Endodermal cell (in vitro differentiated cells): Measurements from ENCODE around the gene PLCL2. TPM values are rescaled to one million over a fixed set of nuclear protein-coding genes. Genes with fewer than 3 reads are reported as not detected.

Source experiments
- DNase-seq: peaks from one replicate; pipeline ENCODE4 v3.0.0-alpha.2; 2017
- H3K27ac ChIP-seq: 2 replicates; pipeline ENCODE4 v1.5.1; 2013; ENCODE audit warnings: mild to moderate bottlenecking, low read depth, low read length, moderate library complexity
- H3K27me3 ChIP-seq: 2 replicates; pipeline ENCODE4 v1.6.1; 2013; ENCODE audit warnings: mild to moderate bottlenecking, low read length, moderate library complexity; ENCODE audit not compliant: insufficient read depth, control insufficient read depth, poor library complexity, severe bottlenecking
- H3K36me3 ChIP-seq: 2 replicates; pipeline ENCODE4 v1.7.0; 2013; ENCODE audit warnings: mild to moderate bottlenecking, low read length, moderate library complexity; ENCODE audit not compliant: control insufficient read depth, insufficient read depth
- H3K4me1 ChIP-seq: one replicate; pipeline ENCODE4 v1.7.0; 2013; ENCODE audit warnings: low read length; ENCODE audit not compliant: control insufficient read depth, insufficient read depth
- H3K4me3 ChIP-seq: 2 replicates; pipeline ENCODE4 v1.5.1; 2013; ENCODE audit warnings: mild to moderate bottlenecking, low read length, moderate library complexity
- H3K9ac ChIP-seq: 2 replicates; pipeline ENCODE4 v1.6.1; 2013; ENCODE audit warnings: mild to moderate bottlenecking, low read length, moderate library complexity; ENCODE audit not compliant: poor library complexity, severe bottlenecking; ENCODE audit errors: extremely low read depth
- H3K9me3 ChIP-seq: 2 replicates; pipeline ENCODE4 v1.6.1; 2013; ENCODE audit warnings: mild to moderate bottlenecking, low read length, moderate library complexity; ENCODE audit not compliant: control insufficient read depth
- H3K27ac Mint-ChIP-seq: 2 replicates; pipeline ENCODE4 v1.8.0; 2020; ENCODE audit warnings: mixed read lengths
- H3K27me3 Mint-ChIP-seq: 2 replicates; pipeline ENCODE4 v1.8.0; 2021; ENCODE audit warnings: mild to moderate bottlenecking, mixed read lengths; ENCODE audit not compliant: insufficient read depth
- H3K36me3 Mint-ChIP-seq: 2 replicates; pipeline ENCODE4 v1.8.0; 2020; ENCODE audit warnings: low read depth, mixed read lengths
- H3K4me1 Mint-ChIP-seq: 2 replicates; pipeline ENCODE4 v1.8.0; 2020; ENCODE audit warnings: mixed read lengths
- H3K4me3 Mint-ChIP-seq: 2 replicates; pipeline ENCODE4 v1.8.0; 2020; ENCODE audit warnings: mild to moderate bottlenecking, moderate library complexity, mixed read lengths
- H3K9me3 Mint-ChIP-seq: 2 replicates; pipeline ENCODE4 v1.8.0; 2020; ENCODE audit warnings: mild to moderate bottlenecking, mixed read lengths
- whole genome bisulfite sequencing, 2 experiments: methylation state at CpG; one replicate each; pipeline versions ENCODE4 v1.1.5 to v1.1.7; 2013; ENCODE audit warnings: missing lambda C conversion rate in 2 of 2, mixed read lengths in 1 of 2; ENCODE audit not compliant: insufficient coverage in 1 of 2, insufficient read length in 1 of 2; 5-methylcytosine and 5-hydroxymethylcytosine counted together
- total RNA-seq, 2 donors: library from RNA; stranded (reverse); fragmentation: NEBNext Ultra II Directional in 1 of 2; extraction: Animal tissue kit (Norgen Biotek cat#: 25700) in 1 of 2; gene quantifications; 2 replicates in 1 of 2; 3 replicates in 1 of 2; pipeline ENCODE4 v1.2.1, GENCODE V29; 2021
- TF ChIP-seq, protein P1 (sequence below): fragments of 200-600 bp; sonication (generic); conservative IDR thresholded peaks from 2 replicates; pipeline ENCODE4 v1.5.0; 2021; ENCODE audit warnings: antibody characterized with exemption, mild to moderate bottlenecking

The PLCL2 gene
- total RNA-seq, 2 donors from 2014 or later: 4.2 to 6.9 TPM

DNA sequence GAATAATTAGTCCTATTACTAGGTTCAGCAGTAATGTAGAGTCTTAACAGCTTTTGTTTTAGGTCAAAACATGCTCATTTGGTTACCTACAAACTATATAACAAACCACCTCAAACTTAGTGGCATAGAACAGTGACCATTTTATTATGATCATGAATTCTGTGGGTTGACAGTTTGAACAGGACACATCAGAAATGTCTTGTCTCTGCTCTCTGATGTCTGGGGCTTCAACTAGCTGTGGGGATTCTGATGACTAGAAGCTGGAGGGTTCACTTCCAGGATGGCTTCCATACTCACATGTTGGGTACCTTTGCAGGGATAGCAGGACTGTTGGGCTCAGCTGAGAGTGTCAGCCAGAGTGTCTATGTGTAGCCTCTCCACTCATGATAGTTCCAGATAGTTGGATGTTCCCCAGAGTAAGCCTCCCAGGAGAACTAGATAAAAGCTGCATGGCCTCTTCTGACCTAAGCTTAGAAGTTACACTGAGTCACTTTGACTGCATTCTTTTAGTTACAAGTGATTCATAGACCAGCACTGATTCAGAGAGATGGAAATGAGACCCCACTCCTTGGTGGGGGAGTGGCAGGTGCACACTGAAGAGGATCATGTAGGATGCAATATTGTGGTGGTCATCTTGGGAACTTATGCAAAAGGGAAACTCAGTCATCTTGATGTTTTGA, 32.6 kb downstream of the PLCL2 start:
- no peaks in the 10 kb centered on the region for H3K9me3 ChIP-seq
- no peaks in the 10 kb centered on the region for H3K36me3 ChIP-seq
- H3K36me3 Mint-ChIP-seq: no peaks in the 10 kb centered on the region
- TF ChIP-seq, protein P1, sequence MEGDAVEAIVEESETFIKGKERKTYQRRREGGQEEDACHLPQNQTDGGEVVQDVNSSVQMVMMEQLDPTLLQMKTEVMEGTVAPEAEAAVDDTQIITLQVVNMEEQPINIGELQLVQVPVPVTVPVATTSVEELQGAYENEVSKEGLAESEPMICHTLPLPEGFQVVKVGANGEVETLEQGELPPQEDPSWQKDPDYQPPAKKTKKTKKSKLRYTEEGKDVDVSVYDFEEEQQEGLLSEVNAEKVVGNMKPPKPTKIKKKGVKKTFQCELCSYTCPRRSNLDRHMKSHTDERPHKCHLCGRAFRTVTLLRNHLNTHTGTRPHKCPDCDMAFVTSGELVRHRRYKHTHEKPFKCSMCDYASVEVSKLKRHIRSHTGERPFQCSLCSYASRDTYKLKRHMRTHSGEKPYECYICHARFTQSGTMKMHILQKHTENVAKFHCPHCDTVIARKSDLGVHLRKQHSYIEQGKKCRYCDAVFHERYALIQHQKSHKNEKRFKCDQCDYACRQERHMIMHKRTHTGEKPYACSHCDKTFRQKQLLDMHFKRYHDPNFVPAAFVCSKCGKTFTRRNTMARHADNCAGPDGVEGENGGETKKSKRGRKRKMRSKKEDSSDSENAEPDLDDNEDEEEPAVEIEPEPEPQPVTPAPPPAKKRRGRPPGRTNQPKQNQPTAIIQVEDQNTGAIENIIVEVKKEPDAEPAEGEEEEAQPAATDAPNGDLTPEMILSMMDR: no peak
- no peak overlapping the region for H3K27ac ChIP-seq
- H3K4me3 Mint-ChIP-seq: no peak overlapping the region
- DNase-seq: no peak
- no peaks in the 10 kb centered on the region for H3K9me3 Mint-ChIP-seq
- no peak overlapping the region for H3K9ac ChIP-seq
- no peaks in the 10 kb centered on the region for H3K27me3 ChIP-seq
- no peaks in the 10 kb centered on the region for H3K27me3 Mint-ChIP-seq
- H3K4me1 Mint-ChIP-seq: peaks cover 7% of the 10 kb centered on the region
- H3K27ac Mint-ChIP-seq: no peak overlapping the region
- no peak overlapping the region for H3K4me3 ChIP-seq
- peaks cover 5% of the 10 kb centered on the region for H3K4me1 ChIP-seq

DNA sequence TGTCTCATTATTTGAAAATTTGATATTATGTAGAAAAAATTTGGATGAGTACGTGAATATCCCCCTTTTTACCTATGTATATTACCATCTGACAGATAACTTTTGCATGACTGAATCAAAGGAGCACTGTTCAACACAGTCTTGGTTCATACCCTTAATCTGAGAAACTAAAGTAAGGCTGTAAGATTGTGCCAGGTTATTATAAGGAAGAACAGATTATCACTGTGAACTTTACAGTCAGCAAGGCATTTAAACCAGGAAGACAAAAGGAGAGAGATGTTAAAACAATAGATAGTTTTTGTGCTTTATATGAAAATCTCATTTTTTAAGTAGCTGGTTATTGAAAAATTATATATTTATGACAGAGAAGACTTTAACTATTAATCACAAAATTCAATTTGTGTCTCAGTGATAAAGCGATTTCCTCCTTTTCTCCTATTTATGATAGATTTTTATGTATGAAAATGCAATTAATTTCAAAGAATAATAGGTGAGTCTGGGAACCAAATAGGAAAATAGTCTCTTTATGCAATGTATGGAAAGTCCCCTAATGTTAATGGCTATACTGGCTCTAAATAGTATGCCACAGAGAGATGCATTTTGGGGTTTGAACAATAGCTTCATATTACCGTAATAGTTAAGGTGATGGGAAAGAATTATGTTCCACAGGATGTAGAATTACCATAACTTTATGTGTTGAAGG, 33.4 kb downstream of the PLCL2 start:
- Histone ChIP-seq H3K27ac (no peak overlapping the region), H3K9me3 (no peaks in the 10 kb centered on the region), H3K4me3 (no peak overlapping the region), H3K27me3 (no peaks in the 10 kb centered on the region), H3K9ac (no peak overlapping the region), H3K36me3 (no peaks in the 10 kb centered on the region), H3K4me1 (peaks cover 5% of the 10 kb centered on the region)
- WGBS, 2 experiments: 83 to 88% methylated on average over 1 to 3 of the region's 3 CpGs
- Mint-ChIP-seq H3K9me3 (no peaks in the 10 kb centered on the region), H3K27me3 (no peaks in the 10 kb centered on the region), H3K27ac (no peak overlapping the region), H3K4me3 (no peak overlapping the region), H3K36me3 (no peaks in the 10 kb centered on the region), H3K4me1 (peaks cover 6% of the 10 kb centered on the region)
- no peak for DNase-seq
- TF ChIP-seq, protein P1: no peak

DNA sequence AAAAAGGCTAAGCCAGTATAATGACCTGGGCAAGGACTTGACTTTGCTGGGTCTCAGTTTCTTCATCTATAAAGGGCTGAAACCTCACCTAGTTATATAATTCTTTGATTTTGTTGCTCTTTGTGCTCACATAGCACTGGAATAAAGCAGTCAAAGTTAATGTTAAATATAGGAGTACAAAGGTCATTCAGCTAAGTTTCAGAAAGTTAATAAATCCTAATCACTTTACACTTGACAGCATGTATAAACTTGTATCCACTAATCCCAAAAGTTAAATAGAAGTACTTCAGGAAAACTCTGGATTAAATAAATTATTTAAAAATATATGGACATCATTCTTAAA, 33.9 kb downstream of the PLCL2 start:
- H3K4me3 Mint-ChIP-seq: no peak overlapping the region
- H3K4me3 ChIP-seq: no peak overlapping the region
- no peak overlapping the region for H3K9ac ChIP-seq
- H3K27me3 Mint-ChIP-seq: no peaks in the 10 kb centered on the region
- H3K27ac ChIP-seq: no peak overlapping the region
- peaks cover 10% of the 10 kb centered on the region for H3K4me1 Mint-ChIP-seq
- TF ChIP-seq, protein P1: no peak
- H3K9me3 ChIP-seq: no peaks in the 10 kb centered on the region
- H3K27me3 ChIP-seq: no peaks in the 10 kb centered on the region
- no peak overlapping the region for H3K27ac Mint-ChIP-seq
- peaks cover 5% of the 10 kb centered on the region for H3K4me1 ChIP-seq
- no peaks in the 10 kb centered on the region for H3K9me3 Mint-ChIP-seq
- DNase-seq: no peak
- H3K36me3 Mint-ChIP-seq: no peaks in the 10 kb centered on the region
- H3K36me3 ChIP-seq: no peaks in the 10 kb centered on the region
